HG03575 (cell line): ENCODE measurements around the gene BEX3.
"Not testable (repeated sequence)": the region's sequence is repeated elsewhere in the genome, so short reads cannot be mapped to it uniquely, and the experiment has no call there.

ENCODE experiments used
- ATAC-seq: cut with Tn5 transposase; IDR thresholded peaks from one replicate; pipeline ENCODE4 v1.9.1; 2021; ENCODE audit not compliant: unreplicated experiment, insufficient number of reproducible peaks, low FRiP score; ENCODE audit errors: extremely low read depth

The BEX3 gene

DNA sequence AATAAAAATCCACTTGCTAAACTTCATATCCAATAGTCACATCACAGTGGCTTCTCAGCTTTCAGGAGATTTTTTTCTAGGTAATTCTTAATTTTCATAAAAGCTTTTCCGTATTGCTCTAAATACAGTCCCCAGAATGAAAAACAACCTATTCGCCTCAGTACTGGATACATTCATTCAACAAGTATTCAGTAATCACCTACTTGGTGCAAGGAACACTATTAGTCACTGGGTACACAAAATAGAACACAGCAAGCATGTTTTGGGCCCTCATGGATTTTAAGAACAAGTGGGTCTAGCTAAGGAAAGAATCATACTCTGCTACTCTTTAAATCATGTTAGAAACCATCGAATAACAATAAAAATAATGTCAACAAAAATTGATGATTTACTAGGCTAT is 2.8 kb upstream of the BEX3 start:
- ATAC-seq, result no peak

DNA sequence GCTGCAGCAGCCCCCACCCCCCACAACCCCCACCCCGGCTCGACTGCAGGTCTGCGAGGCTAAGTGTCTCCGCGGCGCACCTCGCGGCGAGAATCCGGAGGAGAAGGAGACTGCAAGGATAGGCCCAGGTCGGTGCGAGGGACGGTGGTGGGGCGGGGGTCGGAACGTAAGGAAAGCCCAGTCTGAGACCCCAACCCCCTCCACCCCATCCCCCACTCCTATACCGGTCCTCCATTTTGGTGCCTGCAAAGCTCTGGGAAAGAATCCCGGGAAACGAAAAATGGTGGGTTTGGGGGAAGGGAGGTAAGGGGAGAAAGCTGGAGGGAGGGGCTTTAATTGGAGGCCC is 614 bp downstream of the BEX3 start:
- no peak for ATAC-seq

DNA sequence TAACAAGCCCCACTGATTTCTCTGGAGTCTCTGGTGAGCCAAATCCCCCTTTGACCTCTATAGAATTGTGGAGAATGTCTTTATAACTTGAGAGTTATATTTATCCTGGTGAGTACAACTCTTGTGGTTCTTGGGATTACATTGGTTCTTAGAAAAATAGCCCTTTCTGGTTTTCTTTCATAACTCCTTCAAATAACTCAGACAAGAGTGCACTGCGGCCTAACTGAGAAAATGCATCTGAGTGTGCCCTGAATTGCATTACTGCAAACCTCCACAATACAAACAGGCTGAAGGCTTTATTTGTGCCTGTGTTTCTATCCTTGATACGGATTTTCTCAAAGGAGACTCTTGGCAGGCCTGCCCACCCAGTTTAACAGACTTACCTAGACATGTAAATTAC is 2.7 kb downstream of the BEX3 start:
- no peak for ATAC-seq

DNA sequence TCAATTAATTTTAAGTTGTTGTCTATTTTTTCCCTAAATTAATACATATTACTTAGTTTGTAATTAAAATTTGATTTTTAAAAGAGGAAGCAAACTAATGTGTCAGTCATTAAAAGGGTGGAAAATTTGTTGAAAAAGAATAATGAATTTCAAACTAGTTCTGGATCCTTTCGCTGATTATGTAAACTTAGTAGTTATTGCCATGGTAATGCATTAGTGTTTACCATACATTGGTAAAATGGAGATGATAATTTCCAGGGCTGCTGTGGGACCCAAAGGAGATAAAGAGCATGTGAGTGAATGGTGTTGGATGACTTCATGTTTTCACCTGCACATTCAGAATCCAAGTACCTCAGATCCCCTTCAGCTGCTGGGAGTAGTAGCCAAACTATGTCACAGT is 6.5 kb downstream of the BEX3 start:
- no peak for ATAC-seq

DNA sequence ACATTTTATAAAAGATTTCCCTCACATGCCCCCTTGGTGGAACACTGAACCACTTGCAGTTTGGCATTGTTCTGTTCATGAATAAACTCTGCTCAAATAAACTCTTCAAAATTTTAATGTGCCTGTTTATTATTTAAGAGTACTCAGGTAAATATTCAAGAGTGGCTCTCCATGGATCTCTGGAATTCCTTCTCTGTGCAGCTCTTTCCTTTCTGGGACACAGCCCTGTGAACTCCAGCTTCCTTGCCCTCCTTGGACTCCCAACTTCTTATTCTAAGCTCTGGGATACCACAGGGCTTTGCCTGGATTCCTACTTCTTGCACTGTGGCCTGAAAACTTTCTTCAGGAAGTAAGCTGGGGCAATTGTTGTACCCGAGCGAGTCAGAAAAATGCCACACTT is 8.3 kb downstream of the BEX3 start:
- no peak for ATAC-seq

DNA sequence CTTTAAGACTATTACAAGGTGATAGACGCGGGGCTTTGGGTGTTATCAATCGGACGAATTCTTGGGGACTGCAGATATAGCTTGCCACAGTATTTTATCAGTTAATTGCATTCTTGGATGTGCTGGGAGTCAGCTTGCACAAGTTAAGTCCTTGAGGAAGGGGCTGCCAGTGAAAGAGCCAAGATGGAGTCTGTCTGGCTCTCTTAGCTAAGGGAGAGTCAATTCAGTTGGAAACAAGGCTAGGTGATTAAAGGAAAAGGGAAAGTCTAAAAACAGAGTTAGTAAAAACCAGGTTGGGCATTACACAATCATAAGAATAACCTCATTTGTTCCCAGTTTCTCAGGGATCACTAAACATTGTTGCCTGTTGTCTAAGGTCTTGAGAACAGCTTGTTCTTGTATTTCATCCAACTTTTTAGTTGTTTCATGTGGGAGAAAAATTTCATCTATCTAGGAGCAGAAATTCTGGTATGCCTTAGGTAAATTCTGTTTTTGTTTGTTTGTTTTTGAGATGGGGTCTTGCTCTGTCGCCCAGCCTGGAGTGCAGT is 9.0 kb downstream of the BEX3 start:
- not testable (repeated sequence) for ATAC-seq

DNA sequence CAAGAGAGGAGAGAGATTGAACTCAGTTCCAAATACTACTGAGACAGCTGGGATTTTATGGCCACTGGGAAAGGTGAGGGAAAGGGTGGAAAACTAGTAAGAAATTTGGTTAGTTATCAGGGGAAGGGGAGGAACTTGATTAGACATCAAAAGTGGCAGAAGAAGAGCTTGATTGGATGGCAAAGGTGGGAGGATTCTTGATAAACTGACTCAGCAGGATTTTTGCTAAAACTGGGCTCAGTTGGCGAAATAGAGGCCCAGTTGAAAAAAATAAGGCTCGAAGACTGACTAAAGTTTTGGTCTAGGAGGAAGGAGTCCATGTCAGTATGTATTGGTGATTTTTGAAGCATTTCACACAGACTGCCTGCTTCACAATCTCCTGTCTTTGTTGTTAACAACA is 10.0 kb downstream of the BEX3 start:
- no peak for ATAC-seq

DNA sequence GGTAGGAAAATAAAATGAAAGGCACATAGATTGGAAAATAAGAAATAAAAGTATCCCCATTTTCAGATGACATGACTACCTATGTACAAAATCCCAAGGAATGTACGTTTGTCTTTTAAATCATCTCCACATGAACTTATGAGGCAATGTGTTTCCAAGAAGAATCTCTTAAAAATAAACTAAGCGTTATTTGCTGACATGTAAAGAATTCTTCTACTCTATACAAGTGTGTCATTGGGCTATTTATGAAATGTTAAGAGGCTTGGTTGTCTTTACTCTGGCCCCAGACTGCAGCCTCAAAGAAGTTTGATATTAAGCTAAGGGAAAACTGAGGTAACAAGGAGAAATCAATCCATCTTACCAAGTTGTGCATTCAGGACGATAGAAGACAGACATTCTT is 17.1 kb downstream of the BEX3 start:
- no peak for ATAC-seq

DNA sequence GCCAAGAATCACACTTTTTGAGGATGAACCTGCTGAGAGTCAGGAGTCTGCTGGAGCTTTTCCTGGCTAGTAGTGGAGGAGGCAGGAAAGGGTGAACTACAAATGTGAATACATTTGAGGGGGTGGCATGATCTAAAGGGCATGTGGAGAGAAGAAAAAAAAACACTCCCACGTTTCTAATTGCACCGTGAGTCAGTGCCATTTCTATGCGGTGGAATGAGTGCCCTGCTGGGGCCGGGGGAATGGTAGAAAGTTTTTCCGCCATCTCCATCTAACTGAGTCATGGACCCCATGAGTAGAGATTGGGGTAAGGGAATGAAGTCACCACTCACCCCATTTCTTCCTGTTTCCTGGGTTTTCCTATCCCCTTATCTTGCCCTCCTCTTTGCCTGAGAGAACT is 19.8 kb downstream of the BEX3 start:
- ATAC-seq, result no peak

DNA sequence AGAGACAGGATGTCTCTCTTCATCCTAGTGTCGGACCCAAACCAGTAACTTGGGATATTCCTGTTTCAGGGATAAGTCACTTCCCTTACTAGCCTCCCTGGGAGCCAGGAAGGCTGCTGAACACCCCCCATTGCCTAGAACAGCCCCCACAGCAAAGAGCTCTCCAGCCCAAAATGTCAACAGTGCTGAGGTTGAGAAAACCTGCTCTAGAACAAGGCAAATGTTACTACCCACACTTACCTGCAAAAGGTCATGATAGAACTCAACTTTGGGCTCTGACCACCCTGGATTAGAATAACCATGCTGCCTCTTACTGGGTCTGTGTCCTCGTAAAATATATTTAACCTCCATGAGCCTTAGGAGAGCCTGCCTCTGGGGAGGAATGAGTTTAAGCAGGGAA is 20.3 kb downstream of the BEX3 start:
- ATAC-seq, result no peak

DNA sequence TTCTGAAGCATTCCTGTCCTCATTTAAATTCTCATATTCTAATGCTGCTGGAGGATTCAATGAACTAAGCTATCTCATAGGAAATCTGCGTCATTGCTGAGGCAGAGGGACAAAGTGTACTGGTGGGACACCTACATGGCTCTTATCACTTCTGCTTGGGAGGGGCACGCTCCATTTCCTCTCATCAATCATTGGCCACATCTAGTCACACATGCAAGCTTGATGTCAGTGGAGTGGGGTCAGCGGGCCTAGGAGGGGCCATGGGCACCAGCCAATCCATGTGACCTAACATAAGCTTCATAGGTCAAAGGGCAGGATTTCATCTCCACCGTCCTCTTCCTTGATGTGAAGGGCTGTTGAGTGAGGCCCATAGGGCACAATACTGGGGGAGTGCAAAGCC is 21.4 kb downstream of the BEX3 start:
- ATAC-seq, result no peak

DNA sequence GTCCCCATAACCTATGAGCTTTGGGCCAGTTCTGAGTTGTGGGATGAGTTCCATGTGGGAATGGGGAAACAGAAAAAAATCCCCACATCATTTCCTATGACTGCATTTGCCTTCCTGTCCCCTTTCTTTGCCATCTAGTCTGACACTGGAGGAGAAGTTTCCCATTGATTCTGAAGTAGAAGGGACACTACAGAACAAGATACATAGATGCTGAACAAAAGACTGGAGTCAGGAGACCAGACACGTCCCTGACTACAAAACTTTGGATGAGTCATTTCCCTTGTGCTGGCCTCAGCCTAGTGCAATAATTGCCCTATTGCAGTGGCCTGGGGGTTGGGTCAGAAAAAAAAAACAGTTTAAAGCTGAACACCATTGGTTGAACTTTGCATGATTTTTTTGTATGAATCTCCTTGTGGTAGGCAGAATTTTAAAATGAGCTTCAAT is 22.1 kb downstream of the BEX3 start:
- no peak for ATAC-seq

DNA sequence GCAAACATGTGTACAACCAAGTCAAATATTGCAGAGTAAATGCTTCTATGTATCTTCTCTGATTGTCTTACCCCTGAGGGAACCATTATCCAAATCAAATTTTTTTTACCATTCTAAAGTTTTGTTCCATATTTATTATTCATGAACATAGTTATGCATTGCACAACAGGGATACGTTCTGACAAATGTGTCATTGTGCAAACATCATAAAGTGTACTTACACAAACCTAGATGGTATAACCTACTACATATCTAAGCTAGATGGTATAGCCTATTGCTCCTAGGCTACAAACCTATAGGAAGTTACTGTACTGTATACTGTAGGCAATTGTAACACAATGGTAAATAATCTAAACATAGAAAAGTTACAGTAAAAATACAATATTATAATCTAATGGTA is 23.4 kb downstream of the BEX3 start:
- ATAC-seq, result no peak

DNA sequence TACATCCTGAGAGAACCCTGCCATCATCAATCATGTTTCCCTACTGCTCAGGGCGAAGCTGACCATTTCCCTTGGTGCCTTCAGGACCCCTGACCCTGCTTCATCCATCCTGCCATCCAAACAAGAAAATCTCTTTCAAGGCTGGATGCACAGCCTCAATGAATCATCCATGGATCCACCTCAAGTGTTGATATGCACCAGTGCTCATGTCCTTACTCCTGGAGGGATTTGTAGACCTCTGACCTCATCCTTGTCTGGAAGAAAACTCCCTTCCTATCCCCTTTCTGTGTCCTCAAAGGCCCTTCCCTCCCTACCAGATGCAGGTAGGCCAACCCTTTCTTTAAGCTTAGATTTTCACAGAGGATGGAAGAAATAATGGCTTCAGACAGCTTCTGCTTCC is 24.6 kb downstream of the BEX3 start:
- ATAC-seq, result no peak

DNA sequence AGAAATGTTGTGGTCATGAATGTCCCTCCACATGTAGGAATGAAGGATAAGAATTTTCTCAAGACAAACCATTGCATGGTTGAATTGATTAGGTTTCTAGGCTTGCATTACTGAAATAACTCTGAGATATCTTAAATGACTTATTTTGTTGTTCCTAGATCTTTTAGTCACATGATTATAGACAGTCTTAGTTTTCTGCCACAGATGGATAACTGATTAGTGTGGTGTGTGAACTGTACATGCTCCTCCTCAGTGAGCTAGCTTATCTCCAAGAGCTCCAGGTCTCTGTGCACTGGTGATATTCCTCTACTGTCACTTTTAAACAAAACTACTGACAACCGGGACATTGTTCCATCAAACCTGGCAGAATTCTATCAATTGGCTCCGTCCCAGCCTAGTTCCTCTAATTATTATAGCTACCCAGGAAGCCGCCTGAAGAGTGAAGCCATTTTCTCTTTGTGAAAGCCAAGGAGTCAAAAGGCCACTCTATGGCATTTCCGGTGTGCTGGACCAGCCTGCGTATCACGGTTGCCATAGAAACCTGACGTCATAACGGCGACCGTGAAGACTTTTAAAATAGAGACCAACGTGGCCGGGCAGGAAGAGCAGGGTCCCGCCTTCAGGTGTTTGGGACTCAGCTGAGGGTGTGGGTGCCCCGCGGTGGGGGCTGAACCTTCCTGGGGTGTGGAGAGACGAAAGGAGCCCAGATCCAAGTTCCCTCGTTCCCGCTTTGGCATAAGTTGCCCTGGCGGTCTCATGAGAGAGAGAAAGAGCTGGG is 28.1 kb downstream of the BEX3 start:
- no peak for ATAC-seq

DNA sequence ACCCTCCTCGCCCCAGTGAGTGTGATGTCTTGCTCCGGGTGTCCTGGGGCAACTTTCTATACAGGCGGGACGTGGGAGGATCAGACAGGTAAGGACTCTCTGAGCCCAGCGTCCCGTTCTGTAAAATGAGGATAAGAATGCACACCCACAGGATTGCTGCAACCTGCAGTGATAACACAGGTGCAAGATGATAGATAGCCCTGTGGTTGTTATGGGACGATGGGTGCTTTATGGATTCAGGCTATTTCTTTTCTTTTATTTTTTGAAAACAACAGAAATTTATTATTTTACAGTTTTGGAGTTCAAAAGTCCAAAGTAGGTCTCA is 28.6 kb downstream of the BEX3 start:
- ATAC-seq, result no peak

DNA sequence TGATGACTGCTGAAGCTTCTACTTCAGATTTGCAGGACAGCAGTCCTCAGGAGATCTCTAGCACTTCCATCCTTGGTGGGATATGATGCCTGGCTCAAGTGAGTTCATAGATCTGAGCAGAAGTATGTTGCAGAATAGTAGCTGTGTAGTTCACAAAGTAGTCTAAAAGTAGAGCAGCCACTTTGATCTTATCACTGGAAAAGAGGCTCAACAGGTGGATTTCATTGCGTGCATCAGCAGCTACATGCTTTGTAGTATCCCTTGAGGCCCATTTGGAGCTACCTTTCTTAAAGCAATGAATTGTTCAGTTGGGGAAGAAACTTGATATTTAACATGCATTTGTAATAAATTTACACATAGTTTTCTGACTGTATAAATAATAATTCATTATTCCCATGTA is 29.9 kb downstream of the BEX3 start:
- no peak for ATAC-seq

DNA sequence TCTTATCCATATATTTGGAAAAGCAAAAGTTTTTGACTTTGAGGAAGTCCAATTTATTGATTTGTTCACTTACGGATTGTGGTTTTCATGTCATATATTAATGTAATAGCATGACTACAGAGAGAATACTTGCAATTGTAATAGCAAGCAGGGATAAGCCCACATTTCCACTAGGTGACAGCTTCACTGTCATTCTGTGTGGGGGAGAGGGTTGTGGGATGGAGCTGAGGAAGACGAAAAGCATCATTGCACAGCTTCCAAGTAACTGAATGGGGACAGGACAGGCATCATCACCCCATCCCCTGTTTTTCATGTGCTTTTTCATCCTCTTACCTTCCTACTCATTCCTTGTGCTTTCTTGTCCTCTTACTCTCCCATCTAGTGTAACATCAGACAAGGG is 31.4 kb downstream of the BEX3 start:
- ATAC-seq, result no peak

DNA sequence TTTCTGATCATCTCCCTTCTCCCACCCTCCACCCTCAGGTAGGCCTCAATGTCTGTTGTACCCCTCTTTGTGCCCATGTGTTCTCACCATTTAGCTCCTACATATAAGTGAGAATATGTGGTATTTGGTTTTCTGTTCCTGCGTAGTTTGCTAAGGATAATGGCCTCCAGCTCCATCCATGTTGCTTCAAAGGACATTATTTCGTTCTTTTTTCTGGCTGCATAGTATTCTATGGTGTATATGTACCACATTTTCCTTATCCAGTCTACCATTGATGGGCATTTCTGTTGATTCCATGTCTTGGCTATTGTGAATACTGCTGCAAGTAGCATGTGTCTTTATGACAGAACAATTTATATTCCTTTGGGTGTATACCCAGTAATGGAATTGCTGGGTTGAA is 35.4 kb downstream of the BEX3 start:
- not testable (repeated sequence) for ATAC-seq

DNA sequence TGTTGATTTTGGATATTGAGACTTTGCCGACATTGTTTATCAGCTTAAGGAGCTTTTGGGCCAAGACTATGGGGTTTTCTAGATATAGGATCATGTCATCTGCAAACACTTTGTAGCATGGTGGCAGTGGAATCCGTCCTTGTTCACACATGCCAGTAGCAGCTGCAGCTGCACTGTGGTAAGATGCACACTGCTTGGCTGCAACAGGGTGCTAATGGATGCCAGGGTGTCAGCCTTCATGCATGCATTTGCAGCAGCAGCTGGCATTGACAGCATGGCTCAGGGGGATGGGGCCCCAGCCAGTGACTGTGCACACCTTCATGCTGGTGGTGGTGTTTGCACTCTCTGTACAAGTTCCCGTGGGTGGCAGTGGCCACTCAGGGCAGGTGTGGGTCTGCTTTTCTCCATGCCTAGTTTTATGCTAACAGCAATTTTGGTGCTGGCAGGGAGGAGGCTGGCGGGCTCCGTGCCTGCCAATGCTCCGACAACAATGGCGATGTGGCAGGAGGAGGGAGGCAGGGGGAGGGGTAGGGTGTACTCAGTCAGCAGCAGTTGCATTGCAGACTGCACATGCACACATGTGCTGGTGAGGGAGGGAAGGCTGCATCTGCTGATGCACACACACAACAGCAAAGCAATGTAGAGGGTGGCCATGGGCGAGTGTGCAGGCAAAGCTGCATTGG is 37.5 kb downstream of the BEX3 start:
- ATAC-seq, result no peak

DNA sequence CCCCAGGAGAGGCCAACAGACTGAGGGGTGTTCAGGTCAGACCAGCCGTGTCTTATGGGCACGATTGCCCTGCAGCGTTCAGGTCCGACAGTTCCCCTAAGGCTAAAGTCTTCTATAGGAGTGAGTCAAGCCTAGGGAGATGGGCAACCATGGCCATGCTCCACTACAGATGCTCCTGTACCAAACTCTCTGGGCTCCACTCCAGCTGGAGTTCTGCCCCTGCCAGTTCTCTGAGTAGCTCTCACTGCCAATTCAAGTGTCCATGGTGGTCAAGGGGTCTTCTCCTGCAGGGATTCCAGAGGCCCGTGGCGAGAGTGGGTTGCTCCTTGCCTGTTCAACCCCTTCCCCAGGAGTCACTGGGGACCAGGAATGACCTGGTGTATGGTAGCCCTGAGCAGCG is 38.2 kb downstream of the BEX3 start:
- no peak for ATAC-seq
